ENCODE data around the gene ABCB9. TPM values are rescaled to one million over a fixed set of nuclear protein-coding genes. Genes with fewer than 3 reads are reported as not detected.
"Not testable (repeated sequence)": the region's sequence is repeated elsewhere in the genome, so short reads cannot be mapped to it uniquely, and the experiment has no call there.

ABCB9 gene
- total RNA-seq, 1 donor from 2014 or later: 1.9 TPM

GRCh38 chr12:122893208-122894153 lies 72.8 kb downstream of the ABCB9 start:
- H4K20me1 ChIP-seq (ENCODE audit: low read depth): peaks cover 66% of the 10 kb centered on the region
- DNase-seq (ENCODE audit: low spot score): no peak
- H3K4me1 ChIP-seq: peaks cover 38% of the 10 kb centered on the region
- peaks cover 2% of the 10 kb centered on the region for H3K36me3 Mint-ChIP-seq
- no peaks in the 10 kb centered on the region for H3K36me3 ChIP-seq
- no peak overlapping the region for H3K4me3 ChIP-seq
- H3K27ac Mint-ChIP-seq: peak overlapping the region; percentile 67
- peaks cover 71% of the 10 kb centered on the region for H3K4me1 Mint-ChIP-seq
- H3K27me3 ChIP-seq: peaks cover 47% of the 10 kb centered on the region
- peak overlapping the region; percentile 92 for H3K4me3 Mint-ChIP-seq
- H2AFZ ChIP-seq (replicated peaks): no peak overlapping the region
- H3K4me2 ChIP-seq: peak overlapping the region; percentile 94
- H3K9me3 Mint-ChIP-seq: no peaks in the 10 kb centered on the region
- H3K27ac ChIP-seq: no peak overlapping the region
- no peak overlapping the region for H3K9ac ChIP-seq
- H3K27me3 Mint-ChIP-seq (ENCODE audit: insufficient read depth, low read depth): peaks cover 12% of the 10 kb centered on the region
- peaks cover 29% of the 10 kb centered on the region for H3F3A ChIP-seq (ENCODE audit: low read depth)
- H3K79me2 ChIP-seq (ENCODE audit: low read depth): peaks cover 65% of the 10 kb centered on the region
- TF ChIP-seq EZH2 (IDR thresholded peaks at IDR 0.05): no peak
- no peak for TF ChIP-seq CTCF (IDR thresholded peaks at IDR 0.05)
- no peak for TF ChIP-seq EZH2phosphoT487 (IDR thresholded peaks at IDR 0.05)
- H3K9me3 ChIP-seq (ENCODE audit: low read depth): no peaks in the 10 kb centered on the region

GRCh38 chr12:122892724-122893123 lies 73.5 kb downstream of the ABCB9 start:
- peaks cover 73% of the 10 kb centered on the region for H4K20me1 ChIP-seq (ENCODE audit: low read depth)

GRCh38 chr12:122891661-122892525 lies 74.4 kb downstream of the ABCB9 start:
- peak overlapping the region; percentile 40 for H3K27ac ChIP-seq
- H3K4me3 ChIP-seq: peak overlapping the region; percentile 34
- H3K9ac ChIP-seq: no peak overlapping the region
- peak overlapping the region; percentile 72 for H3K4me2 ChIP-seq
- Mint-ChIP-seq H3K27ac (peak overlapping the region; percentile 81), H3K27me3 (ENCODE audit: insufficient read depth, low read depth) (peaks cover 11% of the 10 kb centered on the region), H3K4me1 (peaks cover 81% of the 10 kb centered on the region), H3K9me3 (no peaks in the 10 kb centered on the region), H3K36me3 (peaks cover 2% of the 10 kb centered on the region), H3K4me3 (peak overlapping the region; percentile 70)
- H2AFZ ChIP-seq (replicated peaks): no peak overlapping the region
- H3K79me2 ChIP-seq (ENCODE audit: low read depth): peaks cover 81% of the 10 kb centered on the region
- H3F3A ChIP-seq (ENCODE audit: low read depth): peaks cover 29% of the 10 kb centered on the region
- H3K27me3 ChIP-seq: peaks cover 42% of the 10 kb centered on the region
- H3K36me3 ChIP-seq: no peaks in the 10 kb centered on the region
- H4K20me1 ChIP-seq (ENCODE audit: low read depth): peaks cover 82% of the 10 kb centered on the region
- H3K4me1 ChIP-seq: peaks cover 53% of the 10 kb centered on the region
- H3K9me3 ChIP-seq (ENCODE audit: low read depth): no peaks in the 10 kb centered on the region
- peak; percentile 64 for DNase-seq (ENCODE audit: low spot score)
- TF ChIP-seq EZH2phosphoT487 (IDR thresholded peaks at IDR 0.05) (no peak), CTCF (IDR thresholded peaks at IDR 0.05) (no peak), EZH2 (IDR thresholded peaks at IDR 0.05) (no peak)

More at GRCh38 chr12:122892724-122893123, 73.5 kb downstream of the ABCB9 start:
- H3K27me3 ChIP-seq: peaks cover 47% of the 10 kb centered on the region
- H3K27me3 Mint-ChIP-seq (ENCODE audit: insufficient read depth, low read depth): peaks cover 11% of the 10 kb centered on the region
- H3K4me3 ChIP-seq; H3K9me3 ChIP-seq (ENCODE audit: low read depth); H3K9me3 Mint-ChIP-seq; H3K27ac ChIP-seq; H3K36me3 Mint-ChIP-seq; H2AFZ ChIP-seq (replicated peaks); H3K9ac ChIP-seq; DNase-seq (ENCODE audit: low spot score); H3K36me3 ChIP-seq: not testable (repeated sequence)
- peaks cover 72% of the 10 kb centered on the region for H3K79me2 ChIP-seq (ENCODE audit: low read depth)
- H3F3A ChIP-seq (ENCODE audit: low read depth): peaks cover 29% of the 10 kb centered on the region
- H3K4me1 Mint-ChIP-seq: peaks cover 72% of the 10 kb centered on the region
- H3K4me3 Mint-ChIP-seq: peak overlapping the region; percentile 69
- H3K4me2 ChIP-seq: peak overlapping the region; percentile 72
- H3K4me1 ChIP-seq: peaks cover 46% of the 10 kb centered on the region
- H3K27ac Mint-ChIP-seq: peak overlapping the region; percentile 81

All from neural progenitor cell (in vitro differentiated cells).